H9 (cell line): ENCODE results near the gene CD4. TPM values are rescaled to one million over a fixed set of nuclear protein-coding genes. Genes with fewer than 3 reads are reported as not detected.

Experiments
- DNase-seq: peaks from one replicate; pipeline ENCODE4 v3.0.0-alpha.2; 2017
- H2AFZ ChIP-seq: one replicate; pipeline ENCODE4 v1.6.1; 2013; ENCODE audit warnings: mild to moderate bottlenecking, low read length, control low read depth, moderate library complexity
- H2AK5ac ChIP-seq: 2 replicates; pipeline ENCODE4 v1.6.1; 2013; ENCODE audit warnings: low read length, control low read depth, mixed read lengths; ENCODE audit not compliant: insufficient read length
- H2BK120ac ChIP-seq: one replicate; pipeline ENCODE4 v1.6.1; 2013; ENCODE audit warnings: low read depth, mild to moderate bottlenecking, low read length, control low read depth, inconsistent platforms; ENCODE audit not compliant: poor library complexity, severe bottlenecking
- H2BK12ac ChIP-seq: 2 replicates; pipeline ENCODE4 v1.6.1; 2013; ENCODE audit warnings: low read length, control low read depth, mixed read lengths, low read depth; ENCODE audit not compliant: insufficient read length
- H2BK15ac ChIP-seq: 2 replicates; pipeline ENCODE4 v1.6.1; 2013; ENCODE audit warnings: low read depth, low read length, control low read depth
- H2BK20ac ChIP-seq: one replicate; pipeline ENCODE4 v1.6.1; 2013; ENCODE audit warnings: low read depth, mild to moderate bottlenecking, low read length, control low read depth, inconsistent platforms; ENCODE audit not compliant: poor library complexity, severe bottlenecking
- H2BK5ac ChIP-seq: 2 replicates; pipeline ENCODE4 v1.6.1; 2013; ENCODE audit warnings: low read length, control low read depth, mixed read lengths; ENCODE audit not compliant: insufficient read length
- H3K14ac ChIP-seq: 2 replicates; pipeline ENCODE4 v1.6.1; 2013; ENCODE audit warnings: low read length, control low read depth; ENCODE audit not compliant: insufficient read depth
- H3K18ac ChIP-seq: 2 replicates; pipeline ENCODE4 v1.6.1; 2013; ENCODE audit warnings: low read depth, mild to moderate bottlenecking, mixed read lengths, low read length, control low read depth; ENCODE audit not compliant: insufficient read length
- H3K23ac ChIP-seq: 2 replicates; pipeline ENCODE4 v1.6.1; 2013; ENCODE audit warnings: low read length, control low read depth, mixed read lengths, low read depth; ENCODE audit not compliant: insufficient read length
- H3K23me2 ChIP-seq: 2 replicates; pipeline ENCODE4 v1.6.1; 2013; ENCODE audit warnings: low read depth, mild to moderate bottlenecking, mixed read lengths, low read length, control low read depth; ENCODE audit not compliant: insufficient read length, poor library complexity, severe bottlenecking
- H3K27ac ChIP-seq: 2 replicates; pipeline ENCODE4 v1.5.1; 2013; ENCODE audit warnings: low read length, control low read depth, mixed read lengths, low read depth; ENCODE audit not compliant: insufficient read length
- H3K27me3 ChIP-seq: 2 replicates; pipeline ENCODE4 v1.6.1; 2013; ENCODE audit warnings: low read length, control low read depth, inconsistent platforms; ENCODE audit not compliant: insufficient read depth
- H3K4ac ChIP-seq: 2 replicates; pipeline ENCODE4 v1.6.1; 2013; ENCODE audit warnings: low read depth, mild to moderate bottlenecking, control low read depth, inconsistent platforms, low read length, moderate library complexity
- H3K4me1 ChIP-seq: 2 replicates; pipeline ENCODE4 v1.6.1; 2013; ENCODE audit warnings: low read length, control low read depth, inconsistent platforms; ENCODE audit not compliant: insufficient read depth
- H3K4me2 ChIP-seq: 2 replicates; pipeline ENCODE4 v1.6.1; 2013; ENCODE audit warnings: low read length, control low read depth, mixed read lengths; ENCODE audit not compliant: insufficient read length, insufficient read depth
- H3K56ac ChIP-seq: 2 replicates; pipeline ENCODE4 v1.6.1; 2013; ENCODE audit warnings: low read depth, mild to moderate bottlenecking, mixed read lengths, low read length, control low read depth; ENCODE audit not compliant: insufficient read length
- H3K79me1 ChIP-seq: 2 replicates; pipeline ENCODE4 v1.6.1; 2013; ENCODE audit warnings: low read depth, mild to moderate bottlenecking, moderate library complexity, low read length, control low read depth, inconsistent platforms; ENCODE audit not compliant: insufficient read depth, poor library complexity, severe bottlenecking
- H3K79me2 ChIP-seq: 2 replicates; pipeline ENCODE4 v1.6.1; 2013; ENCODE audit warnings: low read length, control low read depth, inconsistent platforms; ENCODE audit not compliant: insufficient read depth
- H3K9ac ChIP-seq: 2 replicates; pipeline ENCODE4 v1.6.1; 2013; ENCODE audit warnings: low read length, control low read depth, mixed read lengths; ENCODE audit not compliant: insufficient read length; ENCODE audit errors: extremely low read depth
- H3K9me3 ChIP-seq: one replicate; pipeline ENCODE4 v1.6.1; 2013; ENCODE audit warnings: low read depth, low read length, inconsistent platforms; ENCODE audit not compliant: control insufficient read depth
- H3T11ph ChIP-seq: one replicate; pipeline ENCODE4 v1.6.1; 2013; ENCODE audit warnings: mild to moderate bottlenecking, low read length, control low read depth, inconsistent platforms
- H4K20me1 ChIP-seq: one replicate; pipeline ENCODE4 v1.6.1; 2013; ENCODE audit not compliant: control insufficient read depth, insufficient read length, insufficient read depth
- H4K5ac ChIP-seq: 2 replicates; pipeline ENCODE4 v1.6.1; 2013; ENCODE audit warnings: low read depth, mild to moderate bottlenecking, mixed read lengths, low read length, control low read depth; ENCODE audit not compliant: insufficient read length
- H4K8ac ChIP-seq: replicated peaks from 2 replicates; pipeline ENCODE4 v1.6.1; 2013; ENCODE audit warnings: low read length, control low read depth, mixed read lengths, low read depth; ENCODE audit not compliant: insufficient read length
- H4K91ac ChIP-seq: 2 replicates; pipeline ENCODE4 v1.6.1; 2013; ENCODE audit warnings: low read depth, mild to moderate bottlenecking, moderate library complexity, mixed read lengths, low read length, control low read depth; ENCODE audit not compliant: insufficient read length
- H3K27ac Mint-ChIP-seq, 3 experiments: 2 replicates in 2 of 3; 3 replicates in 1 of 3; pipeline ENCODE4 v1.8.0; 2020 to 2021; ENCODE audit warnings: mixed read lengths in 3 of 3, mild to moderate bottlenecking in 1 of 3, moderate library complexity in 1 of 3
- H3K27me3 Mint-ChIP-seq: 2 replicates; pipeline ENCODE4 v1.8.0; 2021; ENCODE audit warnings: low read depth, mild to moderate bottlenecking, moderate library complexity, mixed read lengths
- H3K36me3 Mint-ChIP-seq, 3 experiments: 2 replicates in 2 of 3; 3 replicates in 1 of 3; pipeline ENCODE4 v1.8.0; 2020 to 2021; ENCODE audit warnings: low read depth in 3 of 3, mixed read lengths in 3 of 3; ENCODE audit not compliant: insufficient read depth in 1 of 3
- H3K4me1 Mint-ChIP-seq, 2 experiments: 2 replicates each; pipeline ENCODE4 v1.8.0; 2020; ENCODE audit warnings: mixed read lengths in 2 of 2
- H3K4me3 Mint-ChIP-seq, 2 experiments: 2 replicates in 1 of 2; 3 replicates in 1 of 2; pipeline ENCODE4 v1.8.0; 2020 to 2021; ENCODE audit warnings: mild to moderate bottlenecking in 2 of 2, mixed read lengths in 2 of 2, moderate library complexity in 1 of 2
- H3K9me3 Mint-ChIP-seq, 2 experiments: 2 replicates in 1 of 2; 3 replicates in 1 of 2; pipeline ENCODE4 v1.8.0; 2020; ENCODE audit warnings: mild to moderate bottlenecking in 2 of 2, mixed read lengths in 2 of 2, moderate library complexity in 1 of 2
- WGBS: extraction: QIAGEN DNeasy Blood & Tissue Kit; methylation state at CpG from one replicate; pipeline ENCODE4 v1.1.7; 2013; ENCODE audit warnings: missing lambda C conversion rate, low lambda C conversion rate, mixed read lengths; ENCODE audit not compliant: insufficient read length; ENCODE audit errors: extremely low coverage; 5-methylcytosine and 5-hydroxymethylcytosine counted together
- total RNA-seq: library from RNA; stranded (reverse); gene quantifications from 2 replicates; pipeline ENCODE4 v1.2.1, GENCODE V29; 2021
- TF ChIP-seq, protein P1 (sequence below): fragments of 200-600 bp; sonication (generic); conservative IDR thresholded peaks from 3 replicates; pipeline ENCODE4 v1.8.0; 2021; ENCODE audit warnings: antibody characterized with exemption, mild to moderate bottlenecking

CD4 gene
- total RNA-seq, 1 experiment from 2014 or later: 1.1 TPM

DNA sequence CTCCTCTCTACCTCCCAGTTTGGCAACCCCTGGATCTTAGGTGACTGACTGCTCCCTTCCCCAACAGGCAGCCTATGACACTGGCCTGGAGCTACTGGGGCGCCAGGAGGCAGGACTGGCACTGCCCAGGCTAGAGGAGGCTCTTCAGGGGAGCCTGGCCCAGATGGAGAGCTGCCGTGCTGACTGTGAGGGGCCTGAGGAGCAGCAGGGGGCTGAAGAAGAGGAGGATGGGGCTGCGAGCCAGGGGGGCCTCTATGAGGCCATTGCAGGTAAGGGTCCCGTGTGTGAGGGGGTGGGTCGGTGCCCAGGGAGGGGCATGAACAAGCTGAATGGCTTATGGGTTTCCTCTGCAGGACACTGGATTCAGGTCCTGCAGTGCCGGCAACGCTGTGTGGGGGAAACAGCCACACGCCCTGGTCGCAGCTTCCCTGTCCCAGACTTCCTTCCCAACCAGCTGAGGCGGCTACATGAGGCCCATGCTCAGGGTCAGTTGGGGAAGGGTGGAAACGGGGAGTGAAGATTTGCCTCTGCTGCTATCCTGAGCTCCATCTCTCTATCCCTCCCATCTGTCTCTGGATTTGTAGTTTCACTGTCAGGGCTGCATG is 41.1 kb downstream of the CD4 start:
- H3T11ph ChIP-seq: no peak overlapping the region
- H3K4me2 ChIP-seq: peak overlapping the region; percentile 80
- no peak overlapping the region for H4K91ac ChIP-seq
- H3K9ac ChIP-seq: no peak overlapping the region
- no peak overlapping the region for H2AFZ ChIP-seq
- no peak overlapping the region for H2BK120ac ChIP-seq
- WGBS: no CpG with 5 or more reads among the region's 11 CpGs
- H3K9me3 Mint-ChIP-seq: no peaks in the 10 kb centered on the region
- H3K23me2 ChIP-seq: peaks cover 13% of the 10 kb centered on the region
- no peak overlapping the region for H2BK5ac ChIP-seq
- no peak overlapping the region for H3K4ac ChIP-seq
- no peak overlapping the region for H3K23ac ChIP-seq
- no peak overlapping the region for H3K56ac ChIP-seq
- H3K4me1 Mint-ChIP-seq: peaks cover 18 to 37% of the 10 kb centered on the region in 2 experiments
- no peak overlapping the region for H2AK5ac ChIP-seq
- H2BK20ac ChIP-seq: no peak overlapping the region
- no peak overlapping the region for H4K5ac ChIP-seq
- no peak overlapping the region for H3K18ac ChIP-seq
- no peak overlapping the region for H2BK15ac ChIP-seq
- H2BK12ac ChIP-seq: no peak overlapping the region
- no peak overlapping the region for H4K8ac ChIP-seq
- peaks cover 3% of the 10 kb centered on the region; the same call in 1 of the 2 replicates for H3K4me1 ChIP-seq
- no peaks in the 10 kb centered on the region for H3K79me1 ChIP-seq
- H3K9me3 ChIP-seq: no peaks in the 10 kb centered on the region
- peaks cover 4% of the 10 kb centered on the region for H4K20me1 ChIP-seq
- peaks cover 2% of the 10 kb centered on the region; the same call in 1 of the 2 replicates for H3K79me2 ChIP-seq
- no peak overlapping the region for H3K27ac ChIP-seq
- 0 out of 7 replicates have a peak overlapping the region, but pooled peaks of 2 of the 3 experiments have one; percentile 52 to 68 for H3K27ac Mint-ChIP-seq
- H3K36me3 Mint-ChIP-seq: peaks cover 32 to 47% (median 46%) of the 10 kb centered on the region in 3 experiments
- peaks cover 3% of the 10 kb centered on the region for H3K27me3 Mint-ChIP-seq
- H3K4me3 Mint-ChIP-seq: peak overlapping the region; percentile 97 to 99; a peak in 4 of 5 replicates
- H3K27me3 ChIP-seq: no peaks in the 10 kb centered on the region
- no peak overlapping the region for H3K14ac ChIP-seq
- no peak for DNase-seq
- TF ChIP-seq, protein P1, sequence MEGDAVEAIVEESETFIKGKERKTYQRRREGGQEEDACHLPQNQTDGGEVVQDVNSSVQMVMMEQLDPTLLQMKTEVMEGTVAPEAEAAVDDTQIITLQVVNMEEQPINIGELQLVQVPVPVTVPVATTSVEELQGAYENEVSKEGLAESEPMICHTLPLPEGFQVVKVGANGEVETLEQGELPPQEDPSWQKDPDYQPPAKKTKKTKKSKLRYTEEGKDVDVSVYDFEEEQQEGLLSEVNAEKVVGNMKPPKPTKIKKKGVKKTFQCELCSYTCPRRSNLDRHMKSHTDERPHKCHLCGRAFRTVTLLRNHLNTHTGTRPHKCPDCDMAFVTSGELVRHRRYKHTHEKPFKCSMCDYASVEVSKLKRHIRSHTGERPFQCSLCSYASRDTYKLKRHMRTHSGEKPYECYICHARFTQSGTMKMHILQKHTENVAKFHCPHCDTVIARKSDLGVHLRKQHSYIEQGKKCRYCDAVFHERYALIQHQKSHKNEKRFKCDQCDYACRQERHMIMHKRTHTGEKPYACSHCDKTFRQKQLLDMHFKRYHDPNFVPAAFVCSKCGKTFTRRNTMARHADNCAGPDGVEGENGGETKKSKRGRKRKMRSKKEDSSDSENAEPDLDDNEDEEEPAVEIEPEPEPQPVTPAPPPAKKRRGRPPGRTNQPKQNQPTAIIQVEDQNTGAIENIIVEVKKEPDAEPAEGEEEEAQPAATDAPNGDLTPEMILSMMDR: no peak
